ENCODE measurements around the gene CHCHD3. TPM values are rescaled to one million over a fixed set of nuclear protein-coding genes. Genes with fewer than 3 reads are reported as not detected.

Gene CHCHD3
- total and polyA plus RNA-seq, 7 donors = 61.7 to 93.4 (median 63.7) TPM

DNA sequence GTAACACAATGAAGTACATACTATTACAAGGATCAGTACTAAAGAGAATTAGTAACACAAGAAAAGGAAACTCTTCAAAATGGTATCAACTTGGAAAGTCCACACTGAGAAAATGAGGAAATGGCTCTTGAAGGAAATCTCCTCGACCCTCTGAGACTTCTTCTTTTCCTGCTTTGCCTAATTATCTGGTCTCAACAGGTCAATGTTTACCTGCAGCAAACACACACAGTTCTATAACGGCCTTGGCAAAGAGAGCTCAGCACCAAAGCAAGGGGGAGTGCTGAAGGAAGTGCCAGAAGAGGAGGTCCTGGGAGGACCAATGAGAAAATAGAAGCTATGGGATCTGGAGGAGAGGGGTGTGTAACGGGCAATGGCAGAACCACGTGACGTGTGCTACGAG lies 21.9 kb downstream of the CHCHD3 start:
- no peak overlapping the region for H3K4me3 ChIP-seq
- no peaks in the 10 kb centered on the region for H3K36me3 ChIP-seq
- DNase-seq = no peak
- H3K9me3 ChIP-seq = no peaks in the 10 kb centered on the region
- H3K4me1 ChIP-seq = peaks cover 0 to 20% (median 16%) of the 10 kb centered on the region in 4 donors
- intact Hi-C loops (cut with DNase I) = no loop called here
- no peak overlapping the region for H3K27ac ChIP-seq
- H3K27me3 ChIP-seq = no peaks in the 10 kb centered on the region
- WGBS, 2 donors = 71 to 80% methylated on average over 6 of the region's 6 CpGs
- no peak for TF ChIP-seq EP300 (IDR thresholded peaks at IDR 0.05)
- no peak for TF ChIP-seq POLR2A (IDR thresholded peaks at IDR 0.05)
- TF ChIP-seq, protein P1, sequence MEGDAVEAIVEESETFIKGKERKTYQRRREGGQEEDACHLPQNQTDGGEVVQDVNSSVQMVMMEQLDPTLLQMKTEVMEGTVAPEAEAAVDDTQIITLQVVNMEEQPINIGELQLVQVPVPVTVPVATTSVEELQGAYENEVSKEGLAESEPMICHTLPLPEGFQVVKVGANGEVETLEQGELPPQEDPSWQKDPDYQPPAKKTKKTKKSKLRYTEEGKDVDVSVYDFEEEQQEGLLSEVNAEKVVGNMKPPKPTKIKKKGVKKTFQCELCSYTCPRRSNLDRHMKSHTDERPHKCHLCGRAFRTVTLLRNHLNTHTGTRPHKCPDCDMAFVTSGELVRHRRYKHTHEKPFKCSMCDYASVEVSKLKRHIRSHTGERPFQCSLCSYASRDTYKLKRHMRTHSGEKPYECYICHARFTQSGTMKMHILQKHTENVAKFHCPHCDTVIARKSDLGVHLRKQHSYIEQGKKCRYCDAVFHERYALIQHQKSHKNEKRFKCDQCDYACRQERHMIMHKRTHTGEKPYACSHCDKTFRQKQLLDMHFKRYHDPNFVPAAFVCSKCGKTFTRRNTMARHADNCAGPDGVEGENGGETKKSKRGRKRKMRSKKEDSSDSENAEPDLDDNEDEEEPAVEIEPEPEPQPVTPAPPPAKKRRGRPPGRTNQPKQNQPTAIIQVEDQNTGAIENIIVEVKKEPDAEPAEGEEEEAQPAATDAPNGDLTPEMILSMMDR (IDR thresholded peaks at IDR 0.05) = no peak
- TF ChIP-seq POLR2AphosphoS5 (IDR thresholded peaks at IDR 0.05) = no peak

DNA sequence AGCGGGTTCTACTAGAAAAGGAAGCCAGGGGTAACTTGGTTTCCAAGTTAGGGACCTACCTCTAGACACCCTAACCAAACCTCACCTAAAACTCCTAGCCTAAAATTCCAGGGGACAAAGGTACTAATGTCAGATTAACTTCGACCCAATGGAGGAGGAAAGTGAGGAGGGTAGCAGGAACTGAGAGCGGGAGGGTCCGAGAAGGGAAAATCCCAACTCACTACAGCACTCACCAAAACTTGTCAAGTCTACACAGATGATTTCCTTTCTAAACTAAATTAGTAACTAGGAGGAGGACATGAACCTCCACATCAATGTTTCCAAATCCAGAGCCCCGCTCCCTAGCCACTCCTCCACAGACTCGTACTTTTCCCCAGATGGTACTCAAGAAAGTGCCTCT lies 22.6 kb downstream of the CHCHD3 start:
- intact Hi-C loops (cut with DNase I) = no loop called here

DNA sequence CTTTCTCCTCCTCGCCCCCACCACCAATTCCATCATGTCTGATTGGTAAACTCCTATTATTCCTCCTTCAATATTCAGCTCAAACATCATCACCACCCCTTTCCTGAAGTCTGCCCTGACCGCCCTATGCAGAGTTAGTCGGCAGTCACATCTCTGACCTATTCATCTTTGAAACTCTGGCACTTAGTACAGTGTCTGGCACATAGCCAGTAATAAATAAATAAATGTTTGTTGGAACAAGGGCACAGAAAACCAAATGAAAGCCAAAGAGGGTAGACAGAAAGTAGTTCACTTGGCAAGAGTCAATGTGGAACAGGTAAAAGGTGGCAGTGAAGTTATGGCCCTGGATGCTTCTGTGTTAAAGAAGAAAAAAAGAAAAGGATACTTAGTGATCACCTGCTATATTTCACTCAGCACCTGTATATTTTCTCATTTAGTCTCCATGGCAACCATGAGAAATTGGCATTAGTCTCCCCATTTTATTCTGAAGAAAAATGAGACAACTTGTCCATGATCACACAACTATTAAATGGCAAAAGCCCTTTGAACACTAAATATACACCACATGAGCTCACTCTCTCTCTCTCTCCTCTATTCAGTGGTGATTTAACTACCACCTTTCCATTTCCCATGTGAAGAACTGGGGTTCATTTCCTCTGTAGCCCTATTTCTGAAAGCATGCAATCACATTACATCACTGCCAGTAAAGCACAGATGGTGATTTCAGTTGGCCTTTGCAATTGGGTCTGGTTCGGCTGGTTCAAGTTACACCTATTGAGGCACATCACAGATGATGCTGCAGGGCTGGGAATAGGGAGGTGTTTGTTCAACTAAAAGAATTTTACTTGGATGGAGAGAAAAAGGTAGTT lies 25.3 kb downstream of the CHCHD3 start:
- DNase-seq = no peak
- Histone ChIP-seq H3K4me3 (no peak overlapping the region), H3K9me3 (no peaks in the 10 kb centered on the region), H3K36me3 (no peaks in the 10 kb centered on the region), H3K27me3 (no peaks in the 10 kb centered on the region), H3K27ac (no peak overlapping the region), H3K4me1 (peaks cover 0 to 49% (median 33%) of the 10 kb centered on the region in 4 donors)
- intact Hi-C loops (cut with DNase I) = no loop called here
- 88 to 93% methylated on average over 4 of the region's 4 CpGs for WGBS, 2 donors
- no peak for TF ChIP-seq EP300 (IDR thresholded peaks at IDR 0.05)
- TF ChIP-seq POLR2AphosphoS5 (IDR thresholded peaks at IDR 0.05) = no peak
- TF ChIP-seq POLR2A (IDR thresholded peaks at IDR 0.05) = no peak
- TF ChIP-seq, protein P1 (IDR thresholded peaks at IDR 0.05) = no peak

More for the DNA sequence above, 22.6 kb downstream of the CHCHD3 start:
- Histone ChIP-seq H3K4me1 (peaks cover 0 to 23% (median 18%) of the 10 kb centered on the region in 4 donors), H3K9me3 (no peaks in the 10 kb centered on the region), H3K27ac (no peak overlapping the region), H3K4me3 (no peak overlapping the region), H3K36me3 (no peaks in the 10 kb centered on the region), H3K27me3 (no peaks in the 10 kb centered on the region)
- TF ChIP-seq POLR2A (IDR thresholded peaks at IDR 0.05) (no peak), POLR2AphosphoS5 (IDR thresholded peaks at IDR 0.05) (no peak), EP300 (IDR thresholded peaks at IDR 0.05) (no peak)
- TF ChIP-seq, protein P1 (IDR thresholded peaks at IDR 0.05) = no peak
- WGBS, 2 donors = 87 to 97% methylated on average over 6 of the region's 6 CpGs
- DNase-seq = no peak

DNA sequence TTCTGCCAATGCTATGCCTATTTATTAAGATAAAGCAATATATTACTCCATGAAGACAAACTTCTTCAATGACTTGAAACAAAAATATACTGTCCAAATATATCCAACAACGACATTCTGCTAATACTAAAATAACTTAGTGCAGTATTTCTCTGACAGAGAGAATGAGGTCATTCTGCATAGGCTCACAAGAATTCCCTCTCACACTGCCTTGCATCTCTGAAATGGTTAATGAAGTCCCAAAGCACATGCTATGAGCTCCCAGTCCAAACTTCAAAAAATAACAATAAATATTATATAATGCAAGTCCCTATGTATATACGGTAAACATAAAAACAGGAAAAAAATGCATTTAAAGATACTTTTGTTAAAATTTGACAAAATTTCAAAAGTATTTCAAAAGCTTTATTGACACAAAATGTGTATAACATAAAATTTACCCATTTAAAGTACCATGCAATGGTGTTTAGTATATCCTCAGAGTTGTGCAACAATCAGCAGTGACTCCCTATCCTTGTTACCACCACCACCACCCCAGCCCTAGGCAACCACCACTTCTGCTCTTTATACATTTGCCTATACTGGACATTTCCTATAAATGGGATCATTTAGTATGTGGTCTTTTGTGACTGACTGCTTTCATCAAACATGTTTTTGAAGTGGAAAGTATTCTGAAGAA lies 27.6 kb downstream of the CHCHD3 start:
- TF ChIP-seq POLR2A (IDR thresholded peaks at IDR 0.05) = no peak
- no peak for TF ChIP-seq EP300 (IDR thresholded peaks at IDR 0.05)
- no peak for TF ChIP-seq POLR2AphosphoS5 (IDR thresholded peaks at IDR 0.05)
- TF ChIP-seq, protein P1 (IDR thresholded peaks at IDR 0.05) = no peak
- no peaks in the 10 kb centered on the region for H3K27me3 ChIP-seq
- H3K4me1 ChIP-seq = peaks cover 0 to 57% (median 39%) of the 10 kb centered on the region in 4 donors
- H3K27ac ChIP-seq = peak overlapping the region in 1 of 4 donors; percentile 71
- no peaks in the 10 kb centered on the region for H3K36me3 ChIP-seq
- no peaks in the 10 kb centered on the region for H3K9me3 ChIP-seq
- no peak overlapping the region for H3K4me3 ChIP-seq
- WGBS, 2 donors = 78 to 86% methylated on average over 2 of the region's 2 CpGs
- intact Hi-C loops (cut with DNase I) = no loop called here
- no peak for DNase-seq
